HepG2 (cell line): ENCODE data around the gene MGAT4C. TPM values are rescaled to one million over a fixed set of nuclear protein-coding genes. Genes with fewer than 3 reads are reported as not detected.
A peak's percentile ranks its signal among the peaks of the same experiment; 100 is the strongest.

Source experiments
- ATAC-seq: fragments of 200-7000 bp; cut with Tn5 transposase; 3 replicates; pipeline ENCODE4 v1.9.1; 2020; ENCODE audit warnings: mild to moderate bottlenecking, moderate library complexity
- BruUV-seq: library from RNA; stranded (reverse); fragments of 400-500 nt; replicated peaks from 2 replicates; lab custom pipeline; 2021; lab: Mats Ljungman, UMichigan
- CTCF ChIA-PET: fragments of 300-600 bp; formaldehyde crosslinking; extraction: SDS; loops from one replicate; lab custom pipeline; 2021; ENCODE audit warnings: low total read pairs, inconsistent platforms, low intra/inter-chr PET ratio; lab: Yijun Ruan, JAX
- POLR2A ChIA-PET: fragments of 350-600 bp; sonication (Branson Sonifier 250); formaldehyde crosslinking; loops from one replicate; lab custom pipeline; 2020; ENCODE audit warnings: antibody characterized with exemption, inconsistent platforms; lab: Yijun Ruan, JAX
- DNase-seq: peaks from one replicate; pipeline ENCODE4 v3.0.0-alpha.2; 2015; ENCODE audit warnings: low spot score
- FAIRE-seq: peaks from 3 replicates; lab custom pipeline; 2011; peaks lifted over from hg19 to GRCh38; lab: Jason Lieb, UNC
- H2AFZ ChIP-seq: one replicate; pipeline ENCODE4 v1.6.1; 2011; ENCODE audit warnings: low read length, inconsistent platforms
- H3K27ac ChIP-seq: fragments of 300-600 bp; 3 replicates; pipeline ENCODE4 v1.8.0; 2011; ENCODE audit warnings: mixed run types, mild to moderate bottlenecking, mixed read lengths, low read length, inconsistent platforms; ENCODE audit not compliant: insufficient read depth; ENCODE audit errors: extremely low read length
- H3K27me3 ChIP-seq, 2 experiments: fragments of 200-600 bp in 1 of 2; 2 replicates in 1 of 2; 3 replicates in 1 of 2; pipeline versions ENCODE4 v1.6.0 to v1.8.0; 2011; ENCODE audit warnings: low read length in 2 of 2, mild to moderate bottlenecking in 2 of 2, moderate library complexity in 2 of 2, inconsistent platforms in 1 of 2; ENCODE audit not compliant: insufficient read depth in 2 of 2, control insufficient read depth in 1 of 2
- H3K36me3 ChIP-seq, 2 experiments: fragments of 200-600 bp in 1 of 2; replicated peaks in 1 of 2; 2 replicates in 1 of 2; 3 replicates in 1 of 2; pipeline versions ENCODE4 v1.5.1 to v1.8.0; 2011; ENCODE audit warnings: low read length in 2 of 2, inconsistent platforms in 1 of 2; ENCODE audit not compliant: insufficient read depth in 2 of 2, control insufficient read depth in 1 of 2
- H3K4me1 ChIP-seq: 2 replicates; pipeline ENCODE4 v1.5.1; 2012; ENCODE audit warnings: low read length, inconsistent platforms; ENCODE audit not compliant: insufficient read depth
- H3K4me2 ChIP-seq: 2 replicates; pipeline ENCODE4 v1.6.0; 2011; ENCODE audit warnings: low read depth, low read length, inconsistent platforms
- H3K4me3 ChIP-seq, 3 experiments: fragments of 200-600 bp in 1 of 3; sonication (generic), shearing (Covaris generic) in 1 of 3; replicated peaks in 1 of 3; 2 replicates each; pipeline ENCODE4 v1.5.1; 2011 to 2016; ENCODE audit warnings: low read length in 3 of 3, inconsistent platforms in 2 of 3, low read depth in 2 of 3, mild to moderate bottlenecking in 2 of 3, control low read depth in 1 of 3, mixed read lengths in 1 of 3; ENCODE audit not compliant: insufficient read depth in 1 of 3
- H3K79me2 ChIP-seq: one replicate; pipeline ENCODE4 v1.6.1; 2011; ENCODE audit warnings: low read length, inconsistent platforms; ENCODE audit not compliant: insufficient read depth
- H3K9ac ChIP-seq: 2 replicates; pipeline ENCODE4 v1.6.0; 2011; ENCODE audit warnings: mild to moderate bottlenecking, low read depth, low read length, inconsistent platforms; ENCODE audit not compliant: insufficient read depth
- H3K9me3 ChIP-seq: 2 replicates; pipeline ENCODE4 v1.5.1; 2012; ENCODE audit warnings: mild to moderate bottlenecking, low read length
- H4K20me1 ChIP-seq: 2 replicates; pipeline ENCODE4 v1.6.0; 2011; ENCODE audit warnings: inconsistent platforms, mild to moderate bottlenecking, low read length, moderate library complexity; ENCODE audit not compliant: insufficient read depth
- CBX1 ChIP-seq: IDR thresholded peaks from one replicate; pipeline ENCODE4 v1.6.1; 2016; ENCODE audit warnings: antibody characterized with exemption, low read depth
- GABPB1 ChIP-seq: IDR thresholded peaks from 2 replicates; pipeline ENCODE4 v1.6.1; 2016; ENCODE audit warnings: mild to moderate bottlenecking, missing genetic modification reagents, moderate library complexity, missing compliant biosample characterization
- HCFC1 ChIP-seq: fragments of 150-350 bp; IDR thresholded peaks from 2 replicates; pipeline ENCODE4 v1.6.1; 2014; ENCODE audit warnings: low read depth, low read length
- JARID2 ChIP-seq: sonication (generic); formaldehyde crosslinking; IDR thresholded peaks from 2 replicates; pipeline ENCODE4 v1.8.1; 2023; ENCODE audit warnings: missing genetic modification reagents, inconsistent platforms; ENCODE audit not compliant: insufficient replicate concordance
- NFIB ChIP-seq: sonication (generic); formaldehyde crosslinking; IDR thresholded peaks from 2 replicates; pipeline ENCODE4 v1.9.0; 2021; ENCODE audit warnings: missing genetic modification reagents, mild to moderate bottlenecking, borderline replicate concordance
- SATB2 ChIP-seq: sonication (generic); formaldehyde crosslinking; IDR thresholded peaks from 2 replicates; pipeline ENCODE4 v1.5.0; 2020; ENCODE audit warnings: missing genetic modification reagents
- TP53 ChIP-seq: sonication (generic); formaldehyde crosslinking; conservative IDR thresholded peaks from 2 replicates; pipeline ENCODE4 v1.4.0; 2020; ENCODE audit warnings: missing genetic modification reagents
- TRIM24 ChIP-seq: sonication (generic); formaldehyde crosslinking; IDR thresholded peaks from 2 replicates; pipeline ENCODE4 v1.8.0; 2022; ENCODE audit warnings: mild to moderate bottlenecking, missing genetic modification reagents
- WGBS: methylation state at CpG from one replicate; pipeline ENCODE4 v1.1.6; 2017; ENCODE audit warnings: low lambda C conversion rate; 5-methylcytosine and 5-hydroxymethylcytosine counted together
- in situ Hi-C: cut with HindIII; loops from 2 replicates; pipeline ENCODE4 v1.10.0; 2017; ENCODE audit warnings: low pct_unique_long_range_greater_than_20kb; ENCODE audit not compliant: extremely low pct_ligation_motif_present
- intact Hi-C: fragments of 100-400 bp; cut with micrococcal nuclease; formaldehyde crosslinking; loops from one replicate; pipeline ENCODE4 v1.10.0; 2022; ENCODE audit not compliant: unreplicated experiment
- polyA plus RNA-seq, 8 experiments: library from polyadenylated mRNA; depleted of rRNA in 3 of 8; stranded (reverse) in 7 of 8; unstranded in 1 of 8; fragments of >200 nt; fragmentation: Illumina TruSeq in 4 of 8; extraction: Trizol in 4 of 8; gene quantifications; 2 replicates each; pipeline versions ENCODE4 v1.2.1 to v1.2.3, GENCODE V29; 2011 to 2016; ENCODE audit warnings: low read depth in 4 of 8, missing spikeins in 1 of 8, mixed read lengths in 1 of 8; ENCODE audit not compliant: insufficient read depth in 1 of 8
- total RNA-seq, 5 experiments: library from RNA; depleted of rRNA; stranded (reverse); fragments of >200 nt; fragmentation: Illumina TruSeq; extraction: Trizol; gene quantifications; 2 replicates each; pipeline ENCODE4 v1.2.3, GENCODE V29; 2016; ENCODE audit warnings: low read depth in 1 of 5
- TF ChIP-seq, protein P1 (sequence below): sonication (generic); formaldehyde crosslinking; IDR thresholded peaks from 2 replicates; pipeline ENCODE4 v1.8.0; 2022; ENCODE audit warnings: missing genetic modification reagents, low read depth, mild to moderate bottlenecking, borderline replicate concordance
- TF ChIP-seq, protein P2 (sequence below): sonication (generic); formaldehyde crosslinking; IDR thresholded peaks from 2 replicates; pipeline ENCODE4 v1.4.0; 2020; ENCODE audit warnings: missing genetic modification reagents

The MGAT4C gene
- total and polyA plus RNA-seq, 2 of the 13 experiments (the other 11 are each of a cell fraction or from before 2014, with no cell fraction given), result not detected

DNA sequence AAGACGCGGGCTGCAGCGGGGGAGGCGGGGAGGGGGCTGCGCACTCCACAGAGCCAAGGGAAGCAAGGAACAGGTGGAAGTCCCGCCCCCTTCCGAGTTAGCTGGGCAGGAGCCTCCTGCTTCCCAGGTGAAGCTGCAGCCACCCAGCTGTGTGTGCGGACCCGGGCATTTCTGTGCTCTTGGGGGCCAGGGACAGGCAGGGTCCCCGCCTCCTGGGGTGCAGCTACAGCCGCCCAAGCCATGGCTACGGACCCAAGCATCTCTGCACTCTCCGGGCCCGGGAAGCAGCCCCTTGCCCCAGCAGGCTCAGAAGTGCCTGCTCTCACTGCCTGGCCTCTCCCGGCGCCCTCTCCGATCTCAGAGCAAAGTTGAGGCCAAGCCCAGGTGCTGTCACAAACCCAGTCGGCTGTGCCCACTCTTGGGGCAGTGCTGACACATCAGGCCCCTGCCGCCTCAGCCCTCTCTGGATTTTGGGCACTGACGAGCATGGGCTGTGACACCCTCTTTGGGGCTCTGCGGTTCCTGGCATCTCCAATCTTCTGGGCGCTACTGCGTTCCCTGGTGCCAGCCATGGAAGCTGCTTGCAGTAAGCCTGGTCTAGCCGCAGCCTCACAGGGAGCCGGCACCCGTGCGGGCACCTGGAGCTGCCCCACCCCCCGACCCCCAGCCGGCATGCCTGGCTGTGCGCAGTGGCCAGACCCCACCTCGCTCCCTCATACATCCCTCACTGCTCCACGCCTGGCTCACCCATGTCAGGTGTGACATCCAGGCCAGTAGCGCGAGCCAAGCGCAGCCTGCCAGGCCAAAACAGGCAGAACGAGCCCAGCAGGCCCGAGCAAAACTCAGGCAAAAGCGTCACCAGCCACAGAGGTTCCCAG, 8.5 kb upstream of the MGAT4C start:
- BruUV-seq, result no TSS peak
- in situ Hi-C loops (loop anchor here (25.0 kb wide), 1 partner anchor 648 kb away; no protein-coding TSS in a partner anchor), intact Hi-C loops (loop anchor here (10.0 kb wide), 1 partner anchor 1580 kb away; no protein-coding TSS in a partner anchor)
- no peak for DNase-seq
- POLR2A ChIA-PET, result no interaction called here
- Histone ChIP-seq H3K79me2 (no peaks in the 10 kb centered on the region), H3K9ac (no peak overlapping the region), H3K4me2 (peak overlapping the region; percentile 45), H3K36me3 (no peaks in the 10 kb centered on the region), H3K27ac (no peak overlapping the region), H3K27me3 (no peaks in the 10 kb centered on the region), H4K20me1 (no peaks in the 10 kb centered on the region), H3K4me1 (no peaks in the 10 kb centered on the region), H3K4me3 (peak overlapping the region in 1 of 3 experiments; percentile 40; a peak in 1 of 6 replicates), H2AFZ (no peak overlapping the region), H3K9me3 (no peaks in the 10 kb centered on the region)
- FAIRE-seq, result no peak
- TF ChIP-seq HCFC1 (no peak), GABPB1 (peak; percentile 12; the same call in 1 of the 2 replicates)
- ATAC-seq, result peak; percentile 75
- CTCF ChIA-PET, result no interaction called here
- 43% methylated on average over 8 of the region's 38 CpGs for WGBS

DNA sequence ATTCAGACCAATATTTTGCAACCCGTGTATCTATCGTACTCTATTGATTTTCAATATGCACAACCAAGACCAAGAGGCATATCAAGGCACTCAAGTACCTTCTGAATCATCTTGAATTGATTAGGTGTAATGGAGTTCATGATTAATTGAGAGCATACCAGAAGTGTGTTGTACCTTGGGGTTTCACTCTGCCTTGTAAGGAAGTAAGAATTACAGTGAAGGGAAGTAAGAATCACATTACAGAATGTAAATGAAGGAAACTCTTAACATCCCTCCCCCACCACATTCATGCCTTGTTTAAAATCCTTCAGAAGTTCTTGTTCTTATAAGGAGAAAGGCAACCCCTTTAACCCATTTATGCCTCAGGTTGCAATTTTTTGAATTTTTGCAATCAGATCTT, 5.4 kb upstream of the MGAT4C start:
- Histone ChIP-seq H3K4me2 (no peak overlapping the region), H3K79me2 (no peaks in the 10 kb centered on the region), H2AFZ (no peak overlapping the region), H4K20me1 (no peaks in the 10 kb centered on the region), H3K9ac (no peak overlapping the region), H3K27me3 (no peaks in the 10 kb centered on the region), H3K4me1 (no peaks in the 10 kb centered on the region), H3K27ac (no peak overlapping the region)
- intact Hi-C loops, result loop anchor here (10.0 kb wide), 1 partner anchor 1583 kb away; no protein-coding TSS in a partner anchor
- no peak for FAIRE-seq
- POLR2A ChIA-PET, result no interaction called here
- CTCF ChIA-PET, result no interaction called here
- no TSS peak for BruUV-seq
- in situ Hi-C loops, result loop anchor here (25.0 kb wide), 1 partner anchor 651 kb away; no protein-coding TSS in a partner anchor
- no peak for ATAC-seq
- TF ChIP-seq SATB2 (CRISPR knock-in tag) (no peak), JARID2 (CRISPR knock-in tag) (no peak), TRIM24 (CRISPR knock-in tag) (no peak), CBX1 (no peak), NFIB (CRISPR knock-in tag) (no peak), TP53 (CRISPR knock-in tag) (no peak)
- TF ChIP-seq, protein P1, sequence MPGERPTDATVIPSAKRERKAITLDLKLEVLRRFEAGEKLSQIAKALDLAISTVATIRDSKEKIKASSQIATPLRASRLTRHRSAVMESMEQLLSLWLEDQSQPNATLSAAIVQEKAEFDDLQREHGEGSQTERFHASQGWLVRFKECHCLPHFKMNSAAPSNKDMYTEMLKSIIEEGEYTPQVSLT (CRISPR knock-in tag), result no peak
- TF ChIP-seq, protein P2, sequence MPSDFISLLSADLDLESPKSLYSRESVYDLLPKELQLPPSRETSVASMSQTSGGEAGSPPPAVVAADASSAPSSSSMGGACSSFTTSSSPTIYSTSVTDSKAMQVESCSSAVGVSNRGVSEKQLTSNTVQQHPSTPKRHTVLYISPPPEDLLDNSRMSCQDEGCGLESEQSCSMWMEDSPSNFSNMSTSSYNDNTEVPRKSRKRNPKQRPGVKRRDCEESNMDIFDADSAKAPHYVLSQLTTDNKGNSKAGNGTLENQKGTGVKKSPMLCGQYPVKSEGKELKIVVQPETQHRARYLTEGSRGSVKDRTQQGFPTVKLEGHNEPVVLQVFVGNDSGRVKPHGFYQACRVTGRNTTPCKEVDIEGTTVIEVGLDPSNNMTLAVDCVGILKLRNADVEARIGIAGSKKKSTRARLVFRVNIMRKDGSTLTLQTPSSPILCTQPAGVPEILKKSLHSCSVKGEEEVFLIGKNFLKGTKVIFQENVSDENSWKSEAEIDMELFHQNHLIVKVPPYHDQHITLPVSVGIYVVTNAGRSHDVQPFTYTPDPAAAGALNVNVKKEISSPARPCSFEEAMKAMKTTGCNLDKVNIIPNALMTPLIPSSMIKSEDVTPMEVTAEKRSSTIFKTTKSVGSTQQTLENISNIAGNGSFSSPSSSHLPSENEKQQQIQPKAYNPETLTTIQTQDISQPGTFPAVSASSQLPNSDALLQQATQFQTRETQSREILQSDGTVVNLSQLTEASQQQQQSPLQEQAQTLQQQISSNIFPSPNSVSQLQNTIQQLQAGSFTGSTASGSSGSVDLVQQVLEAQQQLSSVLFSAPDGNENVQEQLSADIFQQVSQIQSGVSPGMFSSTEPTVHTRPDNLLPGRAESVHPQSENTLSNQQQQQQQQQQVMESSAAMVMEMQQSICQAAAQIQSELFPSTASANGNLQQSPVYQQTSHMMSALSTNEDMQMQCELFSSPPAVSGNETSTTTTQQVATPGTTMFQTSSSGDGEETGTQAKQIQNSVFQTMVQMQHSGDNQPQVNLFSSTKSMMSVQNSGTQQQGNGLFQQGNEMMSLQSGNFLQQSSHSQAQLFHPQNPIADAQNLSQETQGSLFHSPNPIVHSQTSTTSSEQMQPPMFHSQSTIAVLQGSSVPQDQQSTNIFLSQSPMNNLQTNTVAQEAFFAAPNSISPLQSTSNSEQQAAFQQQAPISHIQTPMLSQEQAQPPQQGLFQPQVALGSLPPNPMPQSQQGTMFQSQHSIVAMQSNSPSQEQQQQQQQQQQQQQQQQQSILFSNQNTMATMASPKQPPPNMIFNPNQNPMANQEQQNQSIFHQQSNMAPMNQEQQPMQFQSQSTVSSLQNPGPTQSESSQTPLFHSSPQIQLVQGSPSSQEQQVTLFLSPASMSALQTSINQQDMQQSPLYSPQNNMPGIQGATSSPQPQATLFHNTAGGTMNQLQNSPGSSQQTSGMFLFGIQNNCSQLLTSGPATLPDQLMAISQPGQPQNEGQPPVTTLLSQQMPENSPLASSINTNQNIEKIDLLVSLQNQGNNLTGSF (CRISPR knock-in tag), result no peak
- TF ChIP-seq, all 625 proteins: peak for 0
- no peak overlapping the region for H3K4me3 ChIP-seq
- H3K36me3 ChIP-seq, result no peaks in the 10 kb centered on the region
- 3% methylated on average over 2 of the region's 2 CpGs for WGBS
- H3K9me3 ChIP-seq, result no peaks in the 10 kb centered on the region
- no peak for DNase-seq
